Thymus (tissue), 11 donors: ENCODE data around the gene STX2. TPM values are rescaled to one million over a fixed set of nuclear protein-coding genes. Genes with fewer than 3 reads are reported as not detected.
"Not testable (repeated sequence)": the region's sequence is repeated elsewhere in the genome, so short reads cannot be mapped to it uniquely, and the experiment has no call there.

Experiments used
- DNase-seq, 9 donors: peaks; one replicate each; pipeline ENCODE4 v3.0.0-alpha.2; 2013; ENCODE audit warnings: low spot score in 9 of 9, low read depth in 6 of 9, missing footprints in 1 of 9
- H3K27ac ChIP-seq, 2 donors: one replicate each; pipeline ENCODE4 v1.5.1; 2013; ENCODE audit warnings: control low read depth in 1 of 2, low read depth in 1 of 2, low read length in 1 of 2, mild to moderate bottlenecking in 1 of 2, moderate library complexity in 1 of 2
- H3K27me3 ChIP-seq, 2 donors: one replicate each; pipeline ENCODE4 v1.5.1; 2013; ENCODE audit warnings: low read length in 1 of 2; ENCODE audit not compliant: control insufficient read depth in 2 of 2, insufficient read depth in 1 of 2
- H3K36me3 ChIP-seq, 2 donors: one replicate each; pipeline ENCODE4 v1.5.1; 2013; ENCODE audit warnings: low read length in 1 of 2, mild to moderate bottlenecking in 1 of 2, moderate library complexity in 1 of 2; ENCODE audit not compliant: control insufficient read depth in 2 of 2, insufficient read depth in 2 of 2
- H3K4me1 ChIP-seq, 2 donors: one replicate each; pipeline ENCODE4 v1.5.1; 2013; ENCODE audit warnings: low read length in 2 of 2; ENCODE audit not compliant: control insufficient read depth in 2 of 2, insufficient read depth in 2 of 2
- H3K4me3 ChIP-seq, 2 donors: one replicate each; pipeline ENCODE4 v1.5.1; 2013; ENCODE audit warnings: low read length in 2 of 2, control low read depth in 1 of 2, mild to moderate bottlenecking in 1 of 2
- H3K9me3 ChIP-seq, 2 donors: one replicate each; pipeline ENCODE4 v1.5.1; 2013; ENCODE audit warnings: low read length in 1 of 2, mild to moderate bottlenecking in 1 of 2; ENCODE audit not compliant: control insufficient read depth in 2 of 2, insufficient read depth in 1 of 2
- WGBS: extraction: QIAGEN DNeasy Blood & Tissue Kit; methylation state at CpG from one replicate; pipeline ENCODE4 v1.1.7; 2013; 5-methylcytosine and 5-hydroxymethylcytosine counted together
- polyA plus RNA-seq: library from polyadenylated mRNA; stranded (reverse); fragments of 200-250 nt; gene quantifications from one replicate; pipeline ENCODE4 v1.2.3, GENCODE V29; 2013
- total RNA-seq: library from RNA; stranded (reverse); fragments of 120-200 nt; gene quantifications from one replicate; pipeline ENCODE4 v1.2.4, GENCODE V29; 2013
- donor health status: healthy.

STX2 gene
- total and polyA plus RNA-seq, 2 donors = 8.8 to 18.3 TPM

DNA sequence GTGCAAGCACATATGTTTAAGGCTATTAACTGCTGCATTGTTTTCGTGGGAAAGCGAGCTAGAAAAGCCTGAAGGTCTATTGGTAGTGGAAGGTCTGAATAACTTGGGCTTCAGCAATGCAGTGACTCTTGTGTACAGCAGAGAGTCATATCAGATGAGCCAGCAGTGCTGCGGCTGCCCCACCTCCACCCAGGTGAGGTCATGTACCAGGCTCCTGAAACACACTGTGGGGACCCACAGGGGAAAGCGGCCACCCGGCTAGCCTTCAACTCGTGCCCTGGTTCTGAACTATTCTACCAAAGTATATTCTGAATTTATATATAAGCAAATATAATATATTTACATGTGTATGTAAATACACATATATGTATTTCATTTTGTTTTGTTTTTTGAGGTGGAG lies 20.1 kb upstream of the STX2 start:
- no peak for DNase-seq
- Histone ChIP-seq H3K9me3 (peaks cover 1 to 3% of the 10 kb centered on the region in 2 donors), H3K36me3 (no peaks in the 10 kb centered on the region), H3K27ac (no peak overlapping the region), H3K4me1 (no peaks in the 10 kb centered on the region), H3K27me3 (peaks cover 0 to 10% of the 10 kb centered on the region in 2 donors), H3K4me3 (no peak overlapping the region)
- WGBS = 99% methylated on average over 6 of the region's 6 CpGs

DNA sequence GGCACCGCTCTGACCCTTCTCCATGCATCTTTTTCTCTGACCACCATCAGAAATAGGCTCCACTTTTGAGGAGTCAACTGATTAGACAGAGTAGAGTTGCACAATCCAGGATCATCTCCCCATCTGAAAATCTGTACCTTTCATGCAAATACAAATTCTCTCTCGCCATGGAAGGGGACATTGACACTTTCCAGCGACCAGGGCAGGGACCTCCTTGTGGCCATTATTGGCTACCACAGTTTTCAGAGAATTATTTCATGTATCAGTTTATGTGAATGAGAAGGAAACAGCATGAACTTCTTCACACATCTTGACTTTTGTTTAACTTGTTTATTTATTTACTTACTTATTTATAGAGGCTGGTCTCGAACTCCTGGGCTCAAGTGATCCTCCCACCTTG lies 19.0 kb upstream of the STX2 start:
- WGBS = 90% methylated on average over 4 of the region's 4 CpGs
- Histone ChIP-seq H3K27me3 (peaks cover 0 to 21% of the 10 kb centered on the region in 2 donors), H3K4me3 (no peak overlapping the region), H3K9me3 (peaks cover 1 to 3% of the 10 kb centered on the region in 2 donors), H3K36me3 (no peaks in the 10 kb centered on the region), H3K27ac (no peak overlapping the region), H3K4me1 (no peaks in the 10 kb centered on the region)
- no peak for DNase-seq

DNA sequence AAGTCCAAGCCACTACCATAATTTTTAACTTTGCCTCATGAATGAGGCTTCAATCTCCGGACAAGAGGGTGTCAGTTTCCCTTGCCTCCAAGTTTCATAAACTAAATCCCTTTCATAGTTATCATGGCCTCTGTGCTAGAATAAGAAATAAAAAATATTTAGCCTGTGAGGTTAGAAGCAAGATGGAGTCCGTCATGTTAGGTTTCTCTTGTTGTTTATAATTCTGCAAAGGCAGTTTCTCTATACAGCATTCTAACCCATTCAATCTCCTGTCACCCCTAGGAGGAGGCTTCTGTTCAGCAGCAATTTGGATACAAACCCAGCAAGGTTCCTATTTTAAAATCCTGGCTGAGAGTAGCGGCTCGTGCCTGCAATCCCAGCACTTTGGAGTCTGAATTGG lies 17.0 kb upstream of the STX2 start:
- H3K36me3 ChIP-seq = no peaks in the 10 kb centered on the region
- peaks cover 1 to 3% of the 10 kb centered on the region in 2 donors for H3K9me3 ChIP-seq
- DNase-seq = no peak
- no peak overlapping the region for H3K4me3 ChIP-seq
- H3K27ac ChIP-seq = no peak overlapping the region
- WGBS = 98% methylated on average over 4 of the region's 4 CpGs
- no peaks in the 10 kb centered on the region for H3K4me1 ChIP-seq
- peaks cover 0 to 34% of the 10 kb centered on the region in 2 donors for H3K27me3 ChIP-seq

DNA sequence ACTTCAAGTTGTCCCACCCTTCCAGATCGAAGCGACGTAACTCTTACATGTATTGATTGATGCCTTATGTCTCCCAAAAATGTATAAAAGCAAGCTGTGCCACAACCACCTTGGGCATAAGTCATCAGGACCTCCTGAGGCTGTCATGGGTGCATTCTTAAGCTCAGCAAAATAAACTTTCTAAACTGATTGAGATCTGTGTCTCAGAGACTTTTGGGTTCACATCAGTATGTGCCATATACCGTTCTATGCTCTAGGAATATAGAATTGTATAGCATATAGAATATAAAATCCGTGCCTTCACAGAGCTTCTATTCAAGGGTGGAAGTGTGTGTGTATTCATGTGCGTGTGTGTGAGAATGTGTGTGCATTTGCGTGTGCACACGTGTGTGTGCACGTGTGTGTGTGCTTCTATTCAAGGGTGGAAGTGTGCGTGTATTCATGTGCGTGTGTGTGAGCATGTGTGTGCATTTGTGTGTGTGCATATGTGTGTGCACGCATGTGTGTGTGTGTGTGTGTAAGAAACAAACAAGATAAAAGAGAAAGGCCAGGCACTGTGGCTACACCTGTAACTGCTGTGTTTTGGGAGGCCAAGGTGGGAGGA lies 11.5 kb upstream of the STX2 start:
- Histone ChIP-seq H3K27ac (no peak overlapping the region), H3K4me1 (no peaks in the 10 kb centered on the region), H3K27me3 (peaks cover 0 to 34% of the 10 kb centered on the region in 2 donors), H3K36me3 (no peaks in the 10 kb centered on the region), H3K9me3 (no peaks in the 10 kb centered on the region), H3K4me3 (no peak overlapping the region)
- no peak for DNase-seq
- WGBS = 91% methylated on average over 12 of the region's 12 CpGs

- Histone ChIP-seq H3K9me3 (no peaks in the 10 kb centered on the region), H3K36me3 (no peaks in the 10 kb centered on the region), H3K27ac (no peak overlapping the region), H3K4me1 (no peaks in the 10 kb centered on the region), H3K27me3 (peaks cover 0 to 30% of the 10 kb centered on the region in 2 donors), H3K4me3 (no peak overlapping the region)
- 86% methylated on average over 7 of the region's 7 CpGs for WGBS
- no peak for DNase-seq
Observed at GRCh38 chr12:130849561-130850417, 10.7 kb upstream of the STX2 start.

DNA sequence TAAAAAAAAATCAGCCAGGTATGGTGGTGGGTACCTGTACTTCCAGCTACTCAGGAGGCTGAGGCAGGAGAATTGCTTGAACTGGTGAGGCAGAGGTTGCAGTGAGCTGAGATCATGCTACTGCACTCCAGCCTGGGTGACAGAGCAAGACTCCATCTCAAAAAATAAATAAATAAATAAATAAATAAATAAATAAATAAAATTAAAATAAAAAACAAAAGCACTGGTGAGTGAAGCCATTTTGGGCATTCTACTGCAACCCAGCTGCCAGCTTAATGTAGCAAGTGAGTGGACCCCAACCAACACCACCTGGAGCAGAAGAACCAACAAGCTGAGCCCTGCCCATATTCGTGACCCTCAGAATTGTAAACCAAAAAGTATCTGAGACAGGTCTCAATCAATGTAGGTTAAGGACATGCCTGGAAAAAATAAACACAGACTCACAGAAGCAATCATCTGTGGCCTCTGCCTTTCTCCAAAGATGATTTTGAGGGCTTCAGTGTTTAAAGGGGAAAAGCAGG lies 9.8 kb upstream of the STX2 start:
- H3K9me3 ChIP-seq, H3K4me1 ChIP-seq, H3K36me3 ChIP-seq, H3K27ac ChIP-seq, DNase-seq, H3K4me3 ChIP-seq: not testable (repeated sequence)
- 88% methylated on average over 1 of the region's 1 CpG for WGBS
- peaks cover 0 to 21% of the 10 kb centered on the region in 2 donors for H3K27me3 ChIP-seq

- 99% methylated on average over 6 of the region's 6 CpGs for WGBS
- not testable (repeated sequence) for H3K27ac ChIP-seq, H3K9me3 ChIP-seq, H3K4me3 ChIP-seq, H3K4me1 ChIP-seq, H3K36me3 ChIP-seq, DNase-seq
- peaks cover 0 to 13% of the 10 kb centered on the region in 2 donors for H3K27me3 ChIP-seq
Observed at GRCh38 chr12:130848105-130848504, 9.1 kb upstream of the STX2 start.

DNA sequence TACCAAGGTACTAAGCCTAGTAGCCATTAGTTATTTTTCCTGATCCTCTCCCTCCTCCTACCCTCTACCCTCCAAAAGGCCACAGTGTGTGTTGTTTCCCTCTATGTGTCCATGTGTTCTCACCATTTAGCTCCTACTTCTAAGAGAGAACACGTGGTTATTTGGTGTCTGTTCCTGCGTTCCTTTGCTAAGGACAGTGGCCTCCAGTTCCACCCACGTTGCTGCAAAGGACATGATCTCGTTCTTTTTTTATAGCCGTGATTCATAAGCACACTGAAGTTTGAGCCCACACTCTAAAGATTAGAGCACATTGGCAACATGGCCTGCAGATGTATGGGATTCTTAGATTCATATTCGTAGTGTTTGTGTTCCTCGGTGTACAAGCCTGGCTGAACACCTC lies 8.1 kb upstream of the STX2 start:
- Histone ChIP-seq H3K4me1 (no peaks in the 10 kb centered on the region), H3K4me3 (no peak overlapping the region), H3K27ac (no peak overlapping the region), H3K36me3 (no peaks in the 10 kb centered on the region), H3K27me3 (peaks cover 0 to 5% of the 10 kb centered on the region in 2 donors), H3K9me3 (no peaks in the 10 kb centered on the region)
- DNase-seq = no peak
- 93% methylated on average over 7 of the region's 7 CpGs for WGBS

DNA sequence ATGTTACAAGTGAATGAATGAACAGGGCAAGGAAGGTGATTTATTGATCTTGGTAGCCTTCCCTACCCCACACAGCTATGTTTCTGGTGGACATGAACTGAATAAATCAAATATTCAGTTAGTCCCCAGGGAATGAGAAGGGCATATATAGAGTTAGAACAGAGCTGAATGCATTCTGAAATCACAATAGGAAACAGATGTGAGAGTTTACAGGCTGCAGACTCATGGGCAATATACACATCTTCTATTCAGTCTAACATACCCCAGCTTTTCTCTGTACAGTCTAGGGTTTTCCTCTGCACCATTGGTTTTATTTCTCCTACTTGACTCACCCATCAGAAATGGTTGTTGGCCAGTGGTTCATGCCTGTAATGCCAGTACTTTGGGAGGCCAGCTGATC lies 7.3 kb upstream of the STX2 start:
- no peak for DNase-seq
- Histone ChIP-seq H3K27me3 (no peaks in the 10 kb centered on the region), H3K36me3 (no peaks in the 10 kb centered on the region), H3K4me1 (no peaks in the 10 kb centered on the region), H3K27ac (no peak overlapping the region), H3K4me3 (no peak overlapping the region), H3K9me3 (no peaks in the 10 kb centered on the region)
